ENCODE measurements around the gene VAMP1.
A peak's percentile ranks its signal among the peaks of the same experiment; 100 is the strongest.
"Not testable (repeated sequence)": the region's sequence is repeated elsewhere in the genome, so short reads cannot be mapped to it uniquely, and the experiment has no call there.

Gene VAMP1

DNA sequence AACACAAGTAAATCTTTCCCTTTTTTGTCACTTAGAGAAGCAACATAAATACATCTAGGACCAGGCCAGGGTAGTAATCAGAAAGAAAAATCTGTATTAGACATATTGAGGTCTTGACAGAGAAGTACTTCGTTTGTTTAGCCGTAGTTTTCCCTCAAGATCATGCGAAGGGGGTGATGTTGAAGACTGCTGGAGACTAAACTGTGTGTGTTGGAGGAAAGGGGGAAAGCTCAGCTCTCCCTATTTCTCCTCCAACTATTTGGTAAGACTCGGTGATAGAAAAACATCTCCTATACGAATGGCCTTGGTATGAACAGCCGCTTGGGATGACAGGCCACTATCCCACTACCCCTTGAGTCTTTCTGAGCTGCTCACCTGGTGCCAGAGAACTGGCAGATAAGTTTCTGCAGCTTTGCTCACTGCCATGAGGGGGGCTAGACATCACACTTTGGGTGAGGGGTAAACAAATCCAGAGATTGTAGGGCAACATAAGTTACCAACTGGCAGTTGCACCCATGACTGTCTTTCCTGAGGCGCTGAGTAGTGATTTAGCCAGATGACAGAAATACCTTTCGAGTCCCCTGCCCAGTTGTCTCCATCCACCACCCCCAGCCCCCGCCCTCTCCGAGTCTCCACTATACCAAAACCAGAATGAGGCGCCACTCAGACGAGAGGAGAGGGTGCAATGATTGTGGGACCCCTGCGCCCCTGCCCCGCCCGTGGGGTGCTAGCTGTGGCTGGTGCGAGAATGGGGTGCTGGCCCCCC lies 685 bp downstream of the VAMP1 start:
- DNase-seq (ENCODE audit: low spot score) = peak; percentile 30

DNA sequence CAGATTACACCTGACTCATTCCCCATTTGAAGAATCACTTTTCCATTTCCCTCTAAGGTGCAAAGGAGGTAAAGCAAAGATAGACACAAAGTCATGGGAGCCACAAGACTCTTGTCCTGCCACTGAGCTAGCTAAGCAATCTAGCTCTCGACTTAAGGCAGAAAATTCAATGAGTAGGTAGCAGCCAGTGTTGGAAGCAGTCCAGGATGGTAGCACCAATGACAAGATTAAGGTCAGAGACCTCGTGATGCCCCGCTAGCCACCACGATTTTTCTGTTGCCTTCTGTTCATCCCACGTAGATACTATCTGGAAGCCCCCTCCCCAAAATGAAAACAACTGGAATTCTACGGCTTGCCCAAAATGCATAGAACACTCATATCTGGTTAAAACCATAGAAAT lies 1.4 kb downstream of the VAMP1 start:
- DNase-seq (ENCODE audit: low spot score) = no peak

DNA sequence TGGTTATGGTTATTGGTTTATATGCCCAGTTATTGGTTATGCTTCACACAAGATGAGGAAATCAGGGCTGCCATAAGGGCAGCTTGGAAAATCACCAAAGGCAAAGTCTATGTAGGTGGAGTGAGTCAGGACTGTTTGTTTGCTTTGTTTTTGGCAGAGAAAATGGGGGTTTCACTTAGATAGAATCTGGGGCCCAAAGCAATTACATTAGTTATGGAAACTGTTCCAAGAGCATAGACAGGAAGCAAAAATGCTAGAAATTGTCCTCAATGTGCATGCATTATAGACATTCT lies 2.2 kb downstream of the VAMP1 start:
- no peak for DNase-seq (ENCODE audit: low spot score)

DNA sequence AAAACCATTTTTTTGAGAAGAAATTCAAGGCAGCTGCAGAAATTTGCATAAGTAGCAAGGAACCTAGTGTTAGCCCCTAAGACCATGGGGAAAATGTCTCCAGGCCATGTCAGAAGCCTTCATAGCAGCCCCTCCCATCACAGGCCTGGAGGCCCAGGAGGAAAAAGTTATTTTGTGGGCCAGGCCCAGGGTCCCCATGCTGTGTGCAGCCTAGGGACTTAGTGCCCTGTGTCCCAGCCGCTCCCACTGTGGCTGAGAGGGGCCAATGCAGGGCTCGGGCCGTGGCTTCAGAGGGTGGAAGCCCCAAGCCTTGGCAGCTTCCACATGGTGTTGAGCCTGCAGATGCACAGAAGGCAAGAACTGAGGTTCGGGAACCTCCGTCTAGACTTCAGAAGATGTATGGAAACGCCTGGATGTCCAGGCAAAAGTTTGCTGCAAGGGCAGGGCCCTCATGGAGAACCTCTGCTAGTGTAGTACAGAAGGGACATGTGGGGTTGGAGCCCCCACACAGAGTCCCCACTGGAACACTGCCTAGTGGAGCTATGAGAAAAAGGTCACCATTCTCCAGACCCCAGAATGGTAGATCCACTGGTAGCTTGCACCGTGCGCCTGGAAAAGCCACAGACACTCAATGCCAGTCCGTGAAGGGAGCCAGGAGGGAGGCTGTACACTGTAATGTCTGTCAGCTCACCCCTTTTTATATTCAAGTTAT lies 2.8 kb downstream of the VAMP1 start:
- DNase-seq (ENCODE audit: low spot score) = not testable (repeated sequence)

DNA sequence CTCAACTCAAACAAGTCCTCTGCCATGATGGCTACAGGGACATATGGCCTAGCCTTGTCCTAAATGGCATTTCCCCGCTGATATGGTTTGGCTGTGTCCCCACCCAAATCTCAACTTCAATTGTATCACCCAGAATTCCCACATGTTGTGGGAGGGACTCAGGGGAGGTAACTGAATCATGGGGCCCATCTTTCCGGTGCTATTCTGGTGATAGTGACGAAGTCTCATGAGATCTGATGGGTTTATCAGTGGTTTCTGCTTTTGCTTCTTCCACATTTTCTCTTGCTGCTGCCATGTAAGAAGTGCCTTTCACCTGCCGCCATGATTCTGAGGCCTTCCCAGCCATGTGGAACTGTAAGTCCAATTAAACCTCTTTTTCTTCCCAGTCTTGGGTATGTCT lies 3.7 kb downstream of the VAMP1 start:
- not testable (repeated sequence) for DNase-seq (ENCODE audit: low spot score)

DNA sequence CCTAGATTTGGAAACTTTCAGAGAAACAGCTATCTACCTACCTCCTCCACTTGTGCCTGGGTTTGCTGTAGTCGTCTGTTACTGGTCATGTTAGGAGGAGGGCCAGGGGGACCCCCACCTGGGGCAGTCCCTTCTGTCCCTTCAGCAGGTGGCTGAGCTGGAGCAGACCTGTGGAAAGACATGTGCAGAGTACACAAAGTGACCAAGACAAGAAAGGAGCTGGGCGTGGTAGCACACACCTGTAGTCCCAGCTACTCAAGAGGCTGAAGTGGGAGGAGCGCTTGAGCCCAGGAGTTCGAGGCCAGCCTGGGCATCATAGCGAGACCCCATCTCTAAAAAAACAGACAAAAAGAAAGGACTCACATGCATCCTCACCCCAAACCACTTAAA lies 4.3 kb downstream of the VAMP1 start:
- no peak for DNase-seq (ENCODE audit: low spot score)

DNA sequence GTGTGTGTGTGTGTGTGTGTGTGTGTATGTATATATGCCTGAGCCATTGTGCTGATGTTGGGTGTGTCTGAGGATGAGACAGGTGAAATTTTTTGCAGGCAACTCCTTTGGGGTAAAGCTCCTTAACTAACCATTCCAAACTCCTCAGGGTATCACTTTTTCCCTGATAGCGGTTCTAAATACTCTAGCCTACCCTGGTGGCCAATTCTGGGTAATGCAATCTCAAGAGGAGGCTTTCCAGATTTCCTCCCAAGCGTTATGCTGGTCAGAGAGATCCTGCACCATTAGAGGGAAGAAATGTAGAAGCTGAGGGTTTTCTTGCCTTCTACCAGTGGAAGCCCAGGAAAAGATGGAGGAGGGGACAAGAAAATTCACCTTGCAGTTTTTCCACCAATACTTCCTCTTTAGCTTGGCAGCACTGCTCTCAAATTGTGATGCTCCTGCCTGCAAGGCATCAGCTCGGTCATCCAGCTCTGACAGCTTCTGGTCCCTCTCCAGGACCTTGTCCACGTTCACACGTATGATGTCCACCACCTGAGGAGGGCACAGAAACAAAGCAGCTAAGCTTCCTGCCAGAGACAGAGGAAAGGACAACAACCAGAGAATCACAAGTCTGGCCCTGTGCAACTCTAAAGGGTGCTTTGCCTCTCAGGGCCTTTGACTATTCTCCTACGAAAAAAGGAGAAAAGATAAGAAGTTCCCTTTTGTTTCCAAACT lies 4.9 kb downstream of the VAMP1 start:
- peak; percentile 84 for DNase-seq (ENCODE audit: low spot score)

DNA sequence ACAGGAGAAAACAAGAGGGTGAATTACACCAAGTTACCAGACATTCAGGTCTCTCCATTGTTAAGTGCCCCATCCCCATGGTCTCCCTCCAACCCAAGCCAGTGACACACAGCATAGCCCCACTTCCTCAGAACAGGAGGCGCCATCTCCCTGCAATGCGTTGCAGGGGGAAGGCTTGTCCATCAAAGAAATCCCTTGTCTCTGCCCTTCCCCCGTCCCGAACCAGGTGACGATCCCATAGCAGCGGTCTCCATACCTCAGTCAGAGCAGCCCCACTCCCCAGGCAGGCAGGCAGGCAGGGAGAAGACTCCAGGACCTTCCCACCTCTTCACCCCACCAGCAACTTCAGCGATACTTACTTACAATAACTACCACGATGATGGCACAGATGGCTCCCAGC lies 5.9 kb downstream of the VAMP1 start:
- DNase-seq (ENCODE audit: low spot score) = no peak

DNA sequence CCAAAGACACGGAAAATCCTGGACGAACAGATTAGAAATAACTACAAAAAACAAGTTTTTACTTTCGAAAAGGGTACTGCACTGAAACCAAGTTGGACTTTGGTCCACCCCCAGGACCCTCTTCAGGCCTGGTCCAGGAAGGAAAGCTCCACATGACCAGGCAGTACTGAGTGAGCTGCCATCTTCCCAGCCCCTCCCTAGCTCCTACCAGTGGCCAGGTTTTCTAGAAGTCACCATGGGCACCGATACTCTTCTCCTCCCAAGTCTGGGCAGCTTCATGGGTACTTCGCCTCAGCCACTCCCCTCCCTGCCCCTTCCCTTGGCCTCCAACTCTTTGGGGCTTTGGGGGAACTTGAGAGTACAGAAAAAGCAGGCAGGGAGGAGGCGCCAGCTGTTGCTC lies 6.6 kb downstream of the VAMP1 start:
- DNase-seq (ENCODE audit: low spot score) = no peak

DNA sequence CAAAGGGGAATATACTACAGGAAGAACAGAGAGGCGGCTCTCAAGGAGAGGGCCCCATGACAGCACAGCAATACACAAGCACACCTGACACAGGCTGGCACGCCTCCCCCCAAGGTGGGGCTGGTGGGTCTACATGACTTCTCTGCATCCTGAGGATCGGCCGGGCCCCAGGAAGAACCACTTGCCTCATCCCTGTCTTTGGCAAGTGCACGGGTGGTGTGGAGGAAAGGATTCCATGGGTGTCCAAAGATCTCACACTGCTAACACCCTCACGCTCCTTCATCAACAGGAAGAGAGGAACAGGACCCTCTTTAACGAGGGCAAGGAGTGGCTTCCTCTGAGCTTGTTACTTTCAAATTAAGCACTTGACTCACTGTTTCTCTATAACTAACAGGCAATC lies 7.3 kb downstream of the VAMP1 start:
- DNase-seq (ENCODE audit: low spot score) = no peak

DNA sequence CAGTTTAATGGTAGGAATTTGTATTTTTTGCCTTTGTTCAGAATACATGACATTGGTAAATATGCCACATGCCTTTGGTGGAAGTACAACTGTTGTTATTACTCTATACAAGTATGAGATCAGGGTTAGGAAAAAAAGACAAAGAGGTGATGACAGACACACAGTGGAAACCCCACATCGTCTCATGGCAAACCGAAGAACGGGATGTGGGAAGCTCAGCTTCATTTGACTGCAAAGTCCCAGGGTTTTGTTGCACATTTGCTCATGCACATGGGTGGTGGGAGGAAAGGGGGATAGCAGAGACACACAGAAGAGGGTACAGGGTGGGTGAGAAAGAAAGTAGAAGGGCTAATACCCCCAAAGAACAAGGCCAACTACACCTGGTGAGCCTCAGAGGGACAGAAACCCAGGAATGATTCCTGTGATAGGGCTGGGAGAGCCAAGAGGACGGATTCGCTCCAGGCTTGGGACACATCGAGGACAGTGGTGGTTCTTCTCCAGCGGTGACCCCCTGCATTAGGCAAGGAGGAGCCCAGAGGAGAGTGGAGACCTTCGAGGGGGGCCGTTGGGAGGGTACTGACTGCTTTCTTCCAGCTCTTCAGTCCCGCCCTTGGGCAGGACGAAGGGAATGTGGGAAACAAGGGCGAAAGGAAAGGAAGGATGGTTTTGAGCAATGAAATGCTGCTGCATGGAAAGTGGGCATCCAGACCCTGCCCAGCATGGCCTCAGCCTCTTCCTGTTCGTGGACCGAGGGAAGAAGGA lies 8.1 kb downstream of the VAMP1 start:
- no peak for DNase-seq (ENCODE audit: low spot score)

DNA sequence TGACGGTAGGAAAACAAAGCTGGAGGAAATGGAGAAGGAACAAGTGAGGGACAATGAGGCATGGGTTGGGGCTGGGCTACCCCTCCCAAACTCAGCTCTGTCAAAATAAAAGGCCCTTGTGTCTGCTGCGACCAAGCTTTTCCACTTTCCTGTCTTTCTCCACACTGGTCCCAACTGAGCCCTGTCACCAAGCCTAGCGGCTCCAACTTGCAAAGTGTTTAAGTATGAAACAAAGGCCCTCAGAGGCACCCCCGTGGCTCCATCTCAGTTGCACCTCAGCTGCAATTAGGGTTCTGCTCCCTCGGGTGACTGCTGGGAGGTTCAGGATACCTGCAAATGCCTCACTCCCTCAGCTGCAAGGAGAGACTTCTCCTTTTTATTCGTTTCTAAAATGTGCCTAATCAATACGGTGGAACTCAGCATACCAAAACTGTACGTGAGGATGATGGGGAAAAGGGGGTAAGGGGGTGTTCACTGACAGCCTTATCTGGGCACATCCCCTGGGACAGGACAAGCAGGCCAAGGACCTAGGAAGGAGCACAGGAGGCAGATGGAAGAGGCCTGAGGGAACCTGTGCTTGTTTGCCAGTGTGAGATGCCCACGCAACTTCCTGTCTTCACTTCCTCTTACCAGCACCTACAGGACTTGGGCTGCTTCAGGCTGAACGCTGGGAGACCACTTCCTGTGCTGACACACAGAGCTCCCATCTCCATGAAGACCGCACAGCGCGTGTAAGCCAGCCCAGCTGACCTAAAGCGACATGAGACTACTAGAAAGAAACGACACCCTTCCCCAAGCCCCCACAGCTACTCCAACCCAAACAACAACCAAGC lies 8.9 kb downstream of the VAMP1 start:
- no peak for DNase-seq (ENCODE audit: low spot score)

DNA sequence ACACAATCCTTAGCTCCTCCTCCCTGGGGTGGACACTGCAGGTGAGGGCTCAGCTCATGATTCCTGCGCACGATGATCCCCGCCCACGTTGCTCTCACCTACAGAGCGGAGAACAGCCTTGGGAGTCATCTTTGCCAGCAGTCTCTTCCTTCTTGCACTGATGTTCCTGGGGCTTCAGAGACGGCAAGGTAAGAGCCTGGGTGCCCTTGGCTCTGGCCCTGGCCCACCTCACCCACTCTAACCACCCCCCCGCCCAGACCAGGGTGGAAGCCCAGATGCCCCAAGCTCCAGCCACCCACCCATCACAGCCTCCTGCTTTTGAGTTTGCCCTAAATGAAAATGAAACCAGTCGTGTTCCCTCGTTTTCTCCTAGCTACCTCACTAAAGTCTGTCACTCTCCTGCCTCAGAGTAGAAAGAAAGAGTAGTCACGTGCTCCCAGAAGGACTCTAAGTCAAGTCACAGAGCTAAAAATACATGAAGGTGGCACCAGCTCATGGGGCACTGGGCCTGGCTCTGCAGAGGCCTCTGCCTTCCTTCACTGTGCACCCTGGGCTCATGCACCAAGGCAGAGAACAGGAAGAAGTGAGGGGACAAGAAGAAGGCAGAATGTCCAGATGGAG lies 9.6 kb downstream of the VAMP1 start:
- DNase-seq (ENCODE audit: low spot score) = no peak

DNA sequence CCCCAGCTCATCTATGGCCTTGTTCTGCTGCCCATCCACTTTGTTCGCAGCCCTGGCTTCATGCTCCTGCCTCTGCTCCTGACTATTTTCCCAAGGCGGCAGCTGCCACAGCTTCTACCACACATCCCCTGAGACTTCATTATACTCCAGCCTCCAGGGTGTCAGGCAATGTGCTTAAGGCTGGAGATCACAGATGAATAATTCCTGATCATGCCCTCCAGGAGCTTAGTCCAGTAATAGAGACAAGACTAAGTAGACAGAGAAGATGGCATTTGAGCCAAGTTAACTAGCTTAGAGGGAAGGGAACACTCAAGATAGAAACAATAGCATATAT lies 11.5 kb downstream of the VAMP1 start:
- DNase-seq (ENCODE audit: low spot score) = no peak

DNA sequence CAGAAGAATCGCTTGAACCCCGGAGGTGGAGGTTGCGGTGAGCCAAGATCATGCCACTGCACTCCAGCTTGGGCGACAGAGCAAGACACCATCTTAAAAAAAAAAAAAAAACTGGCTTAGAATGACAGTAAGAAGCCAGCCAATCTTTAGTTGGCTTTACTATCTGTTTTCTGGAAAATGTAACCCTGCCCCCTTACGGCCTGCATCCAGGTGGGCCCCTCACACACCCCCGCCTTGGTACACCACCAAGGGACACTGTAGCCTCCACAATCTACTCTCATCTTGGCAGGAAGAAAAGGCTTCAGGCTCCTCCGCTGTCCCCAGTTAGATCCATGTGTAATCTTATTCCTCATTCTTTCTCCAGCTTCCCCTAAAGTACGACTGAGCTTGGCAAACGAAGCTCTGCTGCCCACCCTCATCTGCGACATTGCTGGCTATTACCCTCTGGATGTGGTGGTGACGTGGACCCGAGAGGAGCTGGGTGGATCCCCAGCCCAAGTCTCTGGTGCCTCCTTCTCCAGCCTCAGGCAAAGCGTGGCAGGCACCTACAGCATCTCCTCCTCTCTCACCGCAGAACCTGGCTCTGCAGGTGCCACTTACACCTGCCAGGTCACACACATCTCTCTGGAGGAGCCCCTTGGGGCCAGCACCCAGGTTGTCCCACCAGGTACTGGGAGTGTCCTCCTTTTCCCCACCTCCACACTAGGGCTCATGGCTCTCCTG lies 12.0 kb downstream of the VAMP1 start:
- no peak for DNase-seq (ENCODE audit: low spot score)

DNA sequence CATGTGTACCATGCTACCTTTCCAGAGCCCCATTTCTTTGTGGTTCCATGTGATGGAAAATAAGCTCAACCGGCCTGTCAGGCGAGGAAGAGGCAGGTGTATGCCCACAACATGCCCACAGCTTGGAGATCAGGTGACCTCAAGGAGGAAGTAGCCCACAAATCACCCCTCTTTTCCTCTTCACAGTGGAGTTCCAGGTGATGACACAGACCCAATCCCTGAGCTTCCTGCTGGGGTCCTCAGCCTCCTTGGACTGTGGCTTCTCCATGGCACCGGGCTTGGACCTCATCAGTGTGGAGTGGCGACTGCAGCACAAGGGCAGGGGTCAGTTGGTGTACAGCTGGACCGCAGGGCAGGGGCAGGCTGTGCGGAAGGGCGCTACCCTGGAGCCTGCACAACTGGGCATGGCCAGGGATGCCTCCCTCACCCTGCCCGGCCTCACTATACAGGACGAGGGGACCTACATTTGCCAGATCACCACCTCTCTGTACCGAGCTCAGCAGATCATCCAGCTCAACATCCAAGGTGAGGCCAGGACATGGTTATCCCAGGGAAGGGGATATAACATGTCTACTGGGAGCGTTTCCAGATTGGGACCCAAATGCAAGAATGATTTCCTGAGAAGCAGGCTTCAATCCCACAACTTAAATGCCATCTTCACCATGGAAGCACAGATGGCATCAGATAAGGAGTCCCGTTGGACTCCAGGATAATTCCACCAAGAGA lies 13.1 kb downstream of the VAMP1 start:
- no peak for DNase-seq (ENCODE audit: low spot score)

DNA sequence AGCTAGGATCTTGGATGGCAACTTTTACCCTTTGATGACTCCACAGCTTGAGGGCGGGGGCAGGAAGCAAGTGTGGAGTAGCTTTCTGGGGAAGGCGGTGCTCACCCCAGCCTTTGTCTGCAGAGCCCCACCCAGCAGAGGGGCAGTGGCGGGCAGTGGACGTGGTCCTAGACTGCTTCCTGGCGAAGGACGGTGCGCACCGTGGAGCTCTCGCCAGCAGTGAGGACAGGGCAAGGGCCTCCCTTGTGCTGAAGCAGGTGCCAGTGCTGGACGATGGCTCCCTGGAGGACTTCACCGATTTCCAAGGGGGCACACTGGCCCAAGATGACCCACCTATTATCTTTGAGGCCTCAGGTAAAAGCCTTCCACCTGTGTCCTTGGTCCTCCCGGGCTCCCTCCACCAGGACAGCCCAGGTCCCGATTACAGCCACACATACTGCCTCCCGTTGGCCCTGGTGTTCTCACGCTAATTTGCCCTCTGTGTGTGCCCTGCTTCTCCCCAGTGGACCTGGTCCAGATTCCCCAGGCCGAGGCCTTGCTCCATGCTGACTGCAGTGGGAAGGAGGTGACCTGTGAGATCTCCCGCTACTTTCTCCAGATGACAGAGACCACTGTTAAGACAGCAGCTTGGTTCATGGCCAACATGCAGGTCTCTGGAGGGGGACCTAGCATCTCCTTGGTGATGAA lies 17.4 kb downstream of the VAMP1 start:
- DNase-seq (ENCODE audit: low spot score) = no peak

DNA sequence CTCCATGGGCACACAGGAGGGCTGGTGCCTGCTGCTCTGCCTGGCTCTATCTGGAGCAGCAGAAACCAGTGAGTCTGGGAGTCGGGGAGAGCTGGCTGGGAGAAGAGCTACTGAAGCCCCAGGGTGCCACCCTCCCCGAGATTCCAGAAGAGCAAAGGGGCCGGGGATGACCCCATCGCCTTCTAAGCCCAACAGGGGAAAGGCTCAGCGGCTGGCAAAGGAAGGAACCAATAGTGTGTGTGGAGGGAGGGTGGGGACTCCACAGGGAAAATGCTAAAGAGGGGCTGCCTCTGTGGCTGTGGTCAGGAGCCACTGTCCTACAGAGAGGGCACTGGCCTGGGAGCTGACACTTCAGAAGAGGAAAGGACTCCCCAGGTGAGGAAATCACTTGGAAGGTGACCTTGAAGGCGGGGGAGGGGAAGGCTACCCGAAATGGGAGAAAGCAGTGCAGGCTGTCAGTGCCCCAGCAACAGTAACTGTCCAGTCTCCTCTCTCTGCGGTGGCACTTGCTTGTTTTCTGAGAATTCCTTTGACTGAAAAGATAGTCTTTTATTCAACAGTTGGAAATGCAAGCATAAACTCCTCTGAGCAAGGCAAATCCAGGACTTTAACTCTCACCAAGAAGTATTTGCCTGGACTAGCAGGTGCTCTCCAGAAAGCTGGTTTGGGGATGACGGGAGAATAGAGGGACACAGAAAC lies 18.1 kb downstream of the VAMP1 start:
- DNase-seq (ENCODE audit: low spot score) = no peak

Data from HuH-7 (cell line).